Spinal cord (tissue), 10 donors: ENCODE results near the gene CHTOP. TPM values are rescaled to one million over a fixed set of nuclear protein-coding genes. Genes with fewer than 3 reads are reported as not detected.

Experiments
- DNase-seq, 6 donors: peaks; one replicate each; pipeline versions ENCODE4 v3.0.0 to v3.0.0-alpha.2; 2013 to 2015; ENCODE audit warnings: low spot score in 6 of 6, low read depth in 4 of 6
- H3K27ac ChIP-seq: one replicate; pipeline ENCODE4 v1.5.1; 2013; ENCODE audit warnings: low read depth, low read length, control low read depth
- H3K27me3 ChIP-seq: one replicate; pipeline ENCODE4 v1.6.1; 2013; ENCODE audit warnings: low read length; ENCODE audit not compliant: control insufficient read depth, insufficient read depth
- H3K36me3 ChIP-seq: one replicate; pipeline ENCODE4 v1.6.1; 2013; ENCODE audit warnings: low read length; ENCODE audit not compliant: control insufficient read depth, insufficient read depth
- H3K4me1 ChIP-seq: one replicate; pipeline ENCODE4 v1.6.1; 2013; ENCODE audit warnings: low read length; ENCODE audit not compliant: control insufficient read depth, insufficient read depth
- H3K4me3 ChIP-seq: one replicate; pipeline ENCODE4 v1.5.1; 2013; ENCODE audit warnings: low read depth, low read length, control low read depth
- H3K9me3 ChIP-seq: one replicate; pipeline ENCODE4 v1.6.1; 2013; ENCODE audit warnings: low read length; ENCODE audit not compliant: control insufficient read depth, insufficient read depth
- WGBS: methylation state at CpG from one replicate; pipeline ENCODE4 v1.1.5; 2013; ENCODE audit warnings: missing lambda C conversion rate; ENCODE audit not compliant: insufficient coverage; 5-methylcytosine and 5-hydroxymethylcytosine counted together
- polyA plus RNA-seq, 2 donors: library from polyadenylated mRNA; unstranded; fragments of 120-200 nt; gene quantifications; one replicate each; pipeline ENCODE4 v1.2.1, GENCODE V29; 2013; ENCODE audit not compliant: insufficient read length in 2 of 2
- total RNA-seq, 2 donors: library from RNA; depleted of rRNA in 1 of 2; stranded (reverse); fragments of 120-200 nt in 1 of 2; fragments of >200 nt in 1 of 2; gene quantifications; one replicate each; pipeline versions ENCODE4 v1.2.3 to v1.2.4, GENCODE V29; 2013 to 2014
- donor health status: healthy.

CHTOP gene
- total and polyA plus RNA-seq, 4 donors: 56.9 to 127 (median 86.6) TPM

DNA sequence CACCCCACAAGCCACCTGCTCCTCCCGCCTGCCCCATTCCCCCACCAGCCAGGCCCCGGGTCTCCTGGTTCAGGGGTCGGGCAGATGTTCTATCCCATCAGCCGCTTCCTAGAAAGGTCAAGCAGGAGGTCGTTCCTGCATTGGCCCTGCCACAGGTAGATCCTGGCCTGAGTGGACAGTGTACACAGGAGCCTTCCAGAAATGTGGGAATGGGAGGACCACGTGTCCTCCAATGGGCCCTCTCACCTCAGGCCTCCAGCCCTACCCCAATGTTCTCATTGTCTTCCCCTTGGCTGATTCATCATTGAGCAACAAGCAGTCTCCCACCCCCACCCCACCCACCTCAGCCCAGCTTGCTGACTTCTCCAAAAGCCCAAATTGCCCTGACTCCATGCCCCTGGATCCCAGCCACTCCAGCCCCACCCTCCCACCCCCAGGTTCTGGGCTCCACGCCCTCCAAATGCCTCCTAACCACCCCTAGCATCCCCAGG lies 23.0 kb upstream of the CHTOP start:
- no peak overlapping the region for H3K4me3 ChIP-seq
- peaks cover 50% of the 10 kb centered on the region for H3K4me1 ChIP-seq
- 100% methylated on average over 2 of the region's 7 CpGs for WGBS
- DNase-seq: no peak
- no peaks in the 10 kb centered on the region for H3K9me3 ChIP-seq
- peaks cover 27% of the 10 kb centered on the region for H3K36me3 ChIP-seq
- no peaks in the 10 kb centered on the region for H3K27me3 ChIP-seq
- H3K27ac ChIP-seq: no peak overlapping the region

DNA sequence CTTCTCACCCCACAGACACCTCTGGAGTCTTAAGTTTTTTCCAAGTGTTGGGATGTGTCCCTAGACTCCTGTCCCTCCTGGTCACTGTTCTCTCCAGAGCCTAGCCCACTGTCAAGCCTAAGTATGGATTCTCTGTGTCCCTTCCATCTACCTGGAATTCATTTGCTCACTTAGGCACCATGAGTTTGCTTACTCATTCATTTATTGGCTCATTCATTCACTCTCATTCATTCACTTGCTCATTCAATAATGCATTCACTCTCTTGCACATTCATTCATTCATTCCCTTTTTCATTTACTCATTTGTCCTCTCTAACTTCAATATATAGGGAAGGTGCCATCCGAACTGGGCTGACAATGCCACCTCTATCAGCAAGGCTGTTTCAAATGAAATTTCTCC lies 22.5 kb upstream of the CHTOP start:
- H3K4me3 ChIP-seq: peak overlapping the region; percentile 43
- WGBS: 71% methylated on average over 1 of the region's 1 CpG
- no peaks in the 10 kb centered on the region for H3K9me3 ChIP-seq
- DNase-seq: no peak
- H3K4me1 ChIP-seq: peaks cover 50% of the 10 kb centered on the region
- peaks cover 22% of the 10 kb centered on the region for H3K36me3 ChIP-seq
- H3K27ac ChIP-seq: peak overlapping the region; percentile 82
- H3K27me3 ChIP-seq: no peaks in the 10 kb centered on the region

- no peaks in the 10 kb centered on the region for H3K9me3 ChIP-seq
- H3K27ac ChIP-seq: peak overlapping the region; percentile 82
- peaks cover 56% of the 10 kb centered on the region for H3K4me1 ChIP-seq
- H3K4me3 ChIP-seq: peak overlapping the region; percentile 43
- 39% methylated on average over 9 of the region's 11 CpGs for WGBS
- H3K36me3 ChIP-seq: peaks cover 15% of the 10 kb centered on the region
- no peaks in the 10 kb centered on the region for H3K27me3 ChIP-seq
- DNase-seq: peak in 1 of 6 donors; percentile 39
These were observed 21.6 kb upstream of the CHTOP start for GRCh38 chr1:153612111-153612754.

DNA sequence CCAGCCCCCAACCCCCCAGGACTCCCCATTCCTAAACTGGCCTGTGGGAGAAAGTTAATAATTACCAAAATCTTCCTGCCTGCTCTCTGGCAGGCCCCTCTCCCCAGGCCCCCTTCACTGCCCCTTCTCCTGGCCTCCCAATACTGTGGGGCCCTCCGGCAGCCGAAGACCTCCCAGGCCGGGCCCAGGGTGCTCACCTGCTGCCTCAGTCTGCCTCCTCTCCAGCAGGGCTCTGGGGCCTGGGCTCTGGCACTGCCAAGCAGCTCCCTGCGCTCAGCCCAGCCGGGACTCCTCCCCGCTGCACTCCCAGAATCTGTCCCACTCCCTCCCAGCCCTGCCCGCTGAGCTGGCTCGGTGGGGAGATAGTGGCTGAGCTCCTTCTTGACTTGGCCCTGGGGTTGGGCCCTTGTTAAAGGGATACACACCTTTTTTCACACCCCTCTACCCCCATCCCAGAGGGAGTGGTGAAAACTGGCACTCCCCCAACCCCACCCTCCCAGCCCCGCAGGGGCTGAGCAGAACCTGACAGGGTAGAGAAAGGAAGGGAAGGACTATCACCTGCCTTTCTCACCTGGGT lies 21.0 kb upstream of the CHTOP start, which contains the start of gene S100A16:
TSS of gene S100A16 (minus strand) at position 383 of the 577 bp plus-strand sequence. CDS start 4,986 bp downstream, outside the sequence.
- Histone ChIP-seq H3K36me3 (peaks cover 9% of the 10 kb centered on the region), H3K9me3 (no peaks in the 10 kb centered on the region), H3K4me1 (peaks cover 54% of the 10 kb centered on the region), H3K27me3 (no peaks in the 10 kb centered on the region), H3K4me3 (peak within 1 kb of the TSS; percentile 43), H3K27ac (peak within 1 kb of the TSS; percentile 82)
- peak in 2 of 6 donors; percentile 38 to 71 for DNase-seq
- WGBS: 32% methylated on average over 6 of the region's 9 CpGs

DNA sequence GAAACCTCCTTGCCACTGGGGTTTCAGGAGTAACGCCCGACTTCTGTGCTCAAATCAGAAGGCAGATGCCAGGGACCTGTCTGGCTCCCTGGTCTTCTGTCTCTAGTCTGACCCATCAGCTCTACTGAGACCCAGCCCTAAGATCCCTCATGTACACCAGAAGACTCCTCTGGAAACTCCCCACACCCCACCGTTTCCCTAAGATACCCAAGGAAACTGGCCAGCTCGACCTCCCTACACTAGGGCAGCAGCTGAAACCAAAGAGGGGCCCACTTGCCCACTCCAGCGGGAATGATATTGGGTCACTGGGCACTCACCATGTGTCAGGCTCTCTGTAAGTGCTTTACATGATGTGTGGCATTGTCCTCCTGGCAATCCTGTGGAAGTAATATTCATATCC lies 20.5 kb upstream of the CHTOP start:
- no peak for DNase-seq
- Histone ChIP-seq H3K4me3 (no peak overlapping the region), H3K36me3 (peaks cover 4% of the 10 kb centered on the region), H3K27me3 (no peaks in the 10 kb centered on the region), H3K4me1 (peaks cover 48% of the 10 kb centered on the region), H3K9me3 (no peaks in the 10 kb centered on the region), H3K27ac (no peak overlapping the region)
- 83% methylated on average over 3 of the region's 5 CpGs for WGBS

DNA sequence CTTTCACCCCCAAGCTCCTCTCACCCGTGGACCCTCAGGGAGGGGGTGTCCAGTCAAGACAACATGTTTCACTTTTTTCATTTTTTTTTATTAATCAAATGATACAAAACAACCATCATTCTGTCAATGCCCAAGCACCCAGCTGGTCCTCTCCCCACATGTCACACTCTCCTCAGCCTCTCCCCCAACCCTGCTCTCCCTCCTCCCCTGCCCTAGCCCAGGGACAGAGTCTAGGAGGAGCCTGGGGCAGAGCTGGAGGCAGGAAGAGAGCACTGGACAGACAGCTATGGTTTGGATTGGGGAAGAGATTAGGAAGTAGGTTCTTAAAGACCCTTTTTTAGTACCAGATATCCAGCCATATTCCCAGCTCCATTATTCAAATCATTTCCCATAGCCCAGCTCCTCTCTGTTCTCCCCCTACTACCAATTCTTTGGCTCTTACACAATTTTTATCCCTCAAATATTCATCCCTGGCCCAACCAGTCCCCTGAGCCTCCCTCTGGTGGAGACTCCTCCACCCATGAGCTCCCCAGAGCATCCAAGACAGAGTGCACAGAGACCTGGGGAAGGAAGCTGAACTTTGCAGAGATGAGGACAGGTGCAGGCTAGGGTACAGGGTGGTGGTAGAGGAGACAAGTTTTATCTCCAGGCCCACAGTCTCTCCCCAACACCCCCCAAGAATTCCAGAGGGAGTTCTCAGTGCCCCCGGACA lies 19.5 kb upstream of the CHTOP start:
- WGBS: 86% methylated on average over 2 of the region's 2 CpGs
- no peak overlapping the region for H3K27ac ChIP-seq
- H3K27me3 ChIP-seq: no peaks in the 10 kb centered on the region
- no peaks in the 10 kb centered on the region for H3K9me3 ChIP-seq
- no peak overlapping the region for H3K4me3 ChIP-seq
- H3K4me1 ChIP-seq: peaks cover 39% of the 10 kb centered on the region
- no peak for DNase-seq
- no peaks in the 10 kb centered on the region for H3K36me3 ChIP-seq

GRCh38 chr1:153614906-153615305 lies 19.0 kb upstream of the CHTOP start:
- Histone ChIP-seq H3K36me3 (no peaks in the 10 kb centered on the region), H3K9me3 (no peaks in the 10 kb centered on the region), H3K4me3 (no peak overlapping the region), H3K27ac (no peak overlapping the region), H3K4me1 (peaks cover 34% of the 10 kb centered on the region), H3K27me3 (no peaks in the 10 kb centered on the region)
- no peak for DNase-seq
- WGBS: 80% methylated on average over 1 of the region's 7 CpGs

GRCh38 chr1:153615406-153615805 lies 18.5 kb upstream of the CHTOP start:
- DNase-seq: no peak
- H3K27me3 ChIP-seq: no peaks in the 10 kb centered on the region
- no peak overlapping the region for H3K27ac ChIP-seq
- H3K9me3 ChIP-seq: no peaks in the 10 kb centered on the region
- 80% methylated on average over 1 of the region's 2 CpGs for WGBS
- peaks cover 30% of the 10 kb centered on the region for H3K4me1 ChIP-seq
- no peak overlapping the region for H3K4me3 ChIP-seq
- peaks cover 4% of the 10 kb centered on the region for H3K36me3 ChIP-seq

GRCh38 chr1:153616144-153616916 lies 17.5 kb upstream of the CHTOP start, which contains the start of gene S100A14:
Gene S100A14 (minus strand): TSS chr1:153616325. CDS start chr1:153615858, 467 bp downstream.
- H3K27ac ChIP-seq: no peak within 1 kb of the TSS

More at GRCh38 chr1:153616144-153616916, 17.5 kb upstream of the CHTOP start, which contains the start of gene S100A14:
- no peaks in the 10 kb centered on the region for H3K9me3 ChIP-seq
- H3K4me1 ChIP-seq: peaks cover 24% of the 10 kb centered on the region
- DNase-seq: no peak
- H3K36me3 ChIP-seq: peaks cover 4% of the 10 kb centered on the region
- 74% methylated on average over 6 of the region's 10 CpGs for WGBS
- H3K27me3 ChIP-seq: no peaks in the 10 kb centered on the region
- no peak within 1 kb of the TSS for H3K4me3 ChIP-seq
